OCI-LY1 (cell line): ENCODE measurements around the gene CELF2.

Experiments
- CTCF ChIP-seq: fragments of 200-600 bp; sonication (generic), shearing (Covaris generic); IDR thresholded peaks from 2 replicates; pipeline ENCODE4 v1.5.1; 2017; ENCODE audit warnings: mild to moderate bottlenecking, antibody characterized with exemption, low read length, moderate library complexity, mixed read lengths
- EZH2 ChIP-seq: fragments of 200-600 bp; sonication (generic), shearing (Covaris generic); IDR thresholded peaks from 2 replicates; pipeline ENCODE4 v1.8.0; 2017; ENCODE audit warnings: borderline replicate concordance, mixed run types, mild to moderate bottlenecking, antibody characterized with exemption, low read length, moderate library complexity, mixed read lengths

- no peak for TF ChIP-seq CTCF
- no peak for TF ChIP-seq EZH2
Observed at GRCh38 chr10:11048707-11049278, 31.1 kb downstream of the CELF2 start.
